ENCODE results near the gene OR1D2.

DNA sequence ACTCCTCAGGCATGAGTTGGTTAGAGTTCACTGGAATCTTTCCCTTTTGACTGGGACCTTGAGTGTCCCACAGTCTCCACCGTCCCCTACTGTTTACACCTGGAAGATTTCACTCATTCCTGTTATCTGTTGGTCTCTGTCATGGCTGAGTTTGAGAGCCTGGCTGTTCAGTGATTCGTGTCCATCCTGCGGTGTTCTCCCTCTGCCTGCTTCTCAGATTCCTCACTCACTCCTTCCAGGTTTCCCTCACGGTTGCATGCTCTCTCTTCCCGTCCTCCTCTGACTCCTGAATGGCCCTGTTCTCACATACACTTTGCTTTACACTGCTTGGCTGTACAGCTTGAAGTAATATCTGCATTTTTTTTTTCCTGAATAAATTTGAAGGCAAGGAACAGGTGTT lies 65.3 kb downstream of the OR1D2 start:
- no peak for TF ChIP-seq CTCF (IDR thresholded peaks at IDR 0.05)
- no peak for TF ChIP-seq POLR2A (IDR thresholded peaks at IDR 0.05)

Measured in Peyer's patch (tissue), 4 donors.